HG02840 (cell line): ENCODE data around the gene MADD.

Experiments used
- ATAC-seq: cut with Tn5 transposase; IDR thresholded peaks from one replicate; pipeline ENCODE4 v1.9.1; 2021; ENCODE audit warnings: mild to moderate bottlenecking, moderate library complexity, moderate number of reproducible peaks; ENCODE audit not compliant: unreplicated experiment, low FRiP score

Gene MADD

GRCh38 chr11:47335733-47336132 lies 65.8 kb downstream of the MADD start:
- no peak for ATAC-seq

DNA sequence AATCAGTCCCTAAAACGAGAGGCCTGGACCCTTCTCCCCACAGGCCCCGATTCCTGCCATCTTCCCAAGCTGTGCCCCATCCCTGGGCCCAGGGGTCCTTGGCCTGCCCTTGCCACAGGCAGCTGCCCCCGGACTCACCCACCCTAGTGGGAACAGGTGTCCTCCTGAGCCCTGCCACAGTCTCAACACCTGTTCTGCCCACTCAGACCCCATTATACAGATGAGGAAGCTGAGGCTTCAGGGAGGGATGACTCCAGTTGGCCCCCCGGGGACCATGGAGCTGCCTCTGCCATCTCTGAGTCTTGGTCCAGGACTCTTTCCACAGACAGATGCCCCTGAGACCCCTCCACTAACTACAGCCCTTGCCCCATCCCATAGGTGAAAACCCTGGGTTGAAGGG lies 66.7 kb downstream of the MADD start:
- no peak for ATAC-seq

DNA sequence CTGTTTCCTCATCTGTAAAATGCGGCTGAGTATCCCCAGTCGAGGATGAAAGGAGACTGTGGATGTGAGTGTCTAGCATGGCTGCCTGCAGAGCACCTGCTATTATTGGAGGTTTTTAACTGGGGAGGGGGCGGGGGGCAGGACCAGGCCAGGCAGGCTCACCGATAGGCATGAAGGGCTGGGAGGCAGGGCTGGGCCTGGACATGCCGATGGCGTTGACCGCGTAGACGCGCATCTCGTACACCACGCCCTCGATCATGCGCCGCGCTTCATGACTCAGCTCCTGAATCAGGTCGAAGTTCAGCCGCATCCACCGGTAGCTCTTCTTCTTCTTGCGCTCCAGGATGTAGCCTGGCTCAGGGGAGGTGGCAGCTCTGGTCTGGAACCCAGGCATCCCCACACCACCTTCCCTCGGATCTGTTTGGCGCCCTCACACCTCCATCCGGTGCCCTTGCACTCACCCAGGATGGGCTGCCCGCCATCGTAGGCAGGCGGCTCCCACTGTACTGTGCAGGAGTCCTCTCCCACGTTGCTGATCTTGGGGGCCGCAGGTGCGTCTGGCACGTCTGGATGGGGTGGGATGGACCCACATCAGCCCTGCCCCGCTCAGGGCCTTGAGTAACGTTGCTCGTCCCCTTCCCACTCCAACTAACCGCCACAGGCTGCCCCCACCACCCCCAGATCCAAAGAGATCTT lies 67.4 kb downstream of the MADD start:
- no peak for ATAC-seq

DNA sequence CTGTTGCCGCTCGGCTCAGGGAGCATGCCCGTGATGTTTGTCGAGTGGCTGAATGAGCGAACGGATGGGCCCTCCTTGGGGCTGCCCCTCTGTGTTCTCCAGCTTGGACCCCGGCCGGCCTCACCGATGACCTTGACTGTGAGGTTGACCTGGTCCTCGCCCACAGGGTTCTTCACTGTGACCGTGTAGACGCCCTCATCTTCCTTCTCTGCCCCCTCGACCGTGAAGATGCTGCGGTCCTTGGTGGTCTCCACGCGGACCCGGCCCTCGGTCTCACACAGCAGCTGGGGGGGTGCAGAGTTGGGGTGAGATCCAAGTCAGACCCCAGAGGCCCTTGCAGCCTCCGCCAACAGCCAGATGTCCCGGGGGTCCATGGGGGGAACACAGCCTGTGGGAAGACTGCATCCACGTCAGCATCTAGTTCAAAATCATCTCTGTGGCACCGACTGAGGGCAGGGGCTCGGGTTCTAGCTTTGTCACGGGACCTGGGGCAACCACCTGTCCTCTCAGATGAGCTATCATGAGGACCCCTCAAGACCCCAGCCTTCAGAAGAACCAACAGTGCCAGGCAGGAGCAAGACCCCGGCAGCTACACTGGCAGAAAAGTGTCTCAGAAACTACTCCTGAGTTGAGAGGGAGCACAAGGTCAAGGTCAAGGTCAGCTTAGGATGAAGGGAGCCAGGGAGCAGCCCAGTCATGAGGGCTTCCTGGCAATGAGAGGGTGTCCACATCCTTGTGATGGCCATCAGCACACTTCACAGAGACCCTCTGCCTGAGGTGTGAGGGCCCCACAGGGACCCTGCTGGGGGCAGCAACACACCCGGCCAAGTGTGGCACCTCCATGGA lies 68.7 kb downstream of the MADD start:
- ATAC-seq = no peak

GRCh38 chr11:47340010-47340409 lies 70.1 kb downstream of the MADD start:
- no peak for ATAC-seq

DNA sequence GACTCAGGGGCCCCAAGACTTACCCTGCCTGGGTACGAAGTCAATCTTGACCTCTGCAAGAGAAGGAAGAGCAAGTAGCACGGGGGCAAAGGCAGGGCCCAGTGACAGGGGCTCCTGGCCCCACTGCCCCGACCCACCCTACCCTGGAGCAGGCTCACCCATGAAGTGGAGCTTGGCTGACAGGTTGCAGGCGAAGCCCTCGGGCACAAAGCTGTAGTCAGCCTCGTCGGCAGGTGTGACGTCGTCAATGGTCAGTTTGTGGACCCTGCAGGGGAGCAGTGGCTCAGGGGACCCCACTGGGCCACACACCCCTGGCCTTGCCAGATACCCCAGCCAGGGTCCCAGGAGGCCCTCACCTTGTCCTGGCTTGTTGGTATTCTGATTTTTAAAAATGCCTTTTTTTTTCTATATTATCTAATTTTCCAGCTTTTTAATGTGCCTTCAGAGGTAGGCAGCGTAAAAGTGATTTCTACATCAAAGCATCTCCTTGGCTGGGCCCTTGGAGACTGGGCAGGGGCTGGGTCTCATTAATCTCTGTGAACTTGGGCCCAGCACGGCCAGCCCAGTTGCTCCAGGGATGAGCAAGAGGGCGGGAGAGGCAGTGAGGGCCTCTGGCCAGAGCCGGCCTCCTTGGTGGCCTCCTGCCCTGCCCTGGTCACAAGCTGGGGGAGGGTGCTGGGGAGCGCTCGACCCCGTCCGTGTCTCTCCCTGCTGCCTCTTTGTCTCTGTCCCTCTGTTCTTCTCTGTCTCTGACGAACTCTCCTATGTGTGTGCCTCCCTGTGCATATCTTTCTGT lies 71.2 kb downstream of the MADD start:
- ATAC-seq = no peak

GRCh38 chr11:47342036-47342803 lies 72.3 kb downstream of the MADD start:
- ATAC-seq = no peak

DNA sequence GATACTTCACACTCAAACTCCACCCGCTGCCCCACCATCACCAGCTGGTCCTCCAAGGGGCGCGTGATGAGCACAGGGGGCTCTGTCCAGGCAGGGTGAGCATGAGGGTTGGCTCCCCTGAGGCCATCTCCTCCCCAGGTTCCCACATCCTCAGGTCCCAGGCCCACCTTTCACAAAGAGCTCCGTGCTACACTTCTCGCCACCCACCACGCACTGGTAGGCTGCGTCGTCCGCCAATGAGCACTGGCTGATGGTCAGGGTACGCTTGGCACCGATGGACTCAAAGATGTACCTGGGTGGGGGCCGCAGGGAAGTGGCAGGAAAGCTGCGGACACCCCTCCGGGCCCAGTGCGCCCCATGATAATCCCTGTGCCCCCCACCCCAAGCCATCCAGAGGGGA lies 72.9 kb downstream of the MADD start:
- ATAC-seq = no peak

DNA sequence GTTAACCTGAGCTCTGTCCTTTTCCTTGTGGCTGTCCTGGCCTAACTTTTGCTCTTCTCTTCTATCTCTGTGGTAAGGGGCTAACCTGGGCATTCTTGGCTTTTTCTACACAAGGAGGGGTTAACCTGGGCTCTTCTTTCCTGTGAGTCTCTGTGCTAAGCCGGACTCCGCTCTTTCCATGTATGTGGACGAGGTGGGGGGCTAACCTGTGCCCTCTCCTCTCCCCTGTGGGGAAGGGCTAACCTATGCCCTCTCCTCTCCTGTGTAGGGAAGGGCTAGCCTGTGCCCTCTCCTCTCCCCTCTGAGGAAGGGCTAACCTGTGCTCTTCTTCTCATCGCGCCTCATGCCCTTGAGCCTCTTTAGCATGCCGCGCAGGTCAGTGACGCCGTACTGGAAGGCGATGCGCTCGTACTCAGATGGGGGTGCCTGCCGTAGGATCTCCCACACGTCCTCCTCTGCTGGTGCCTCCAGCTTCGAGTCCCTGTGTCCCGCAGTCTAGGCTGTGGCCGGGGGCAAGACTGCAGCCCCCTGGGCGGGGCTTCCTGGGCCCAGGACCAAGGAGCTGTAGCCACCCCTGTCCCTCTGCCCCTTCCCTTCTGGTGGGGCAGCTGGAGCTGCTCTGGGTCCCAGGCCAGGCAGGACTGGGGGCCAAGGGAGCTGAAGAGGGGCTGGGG lies 76.1 kb downstream of the MADD start:
- no peak for ATAC-seq

- no peak for ATAC-seq
Measured at GRCh38 chr11:47347137-47347536, 77.2 kb downstream of the MADD start.

GRCh38 chr11:47348131-47348802 lies 78.3 kb downstream of the MADD start:
- ATAC-seq = no peak

DNA sequence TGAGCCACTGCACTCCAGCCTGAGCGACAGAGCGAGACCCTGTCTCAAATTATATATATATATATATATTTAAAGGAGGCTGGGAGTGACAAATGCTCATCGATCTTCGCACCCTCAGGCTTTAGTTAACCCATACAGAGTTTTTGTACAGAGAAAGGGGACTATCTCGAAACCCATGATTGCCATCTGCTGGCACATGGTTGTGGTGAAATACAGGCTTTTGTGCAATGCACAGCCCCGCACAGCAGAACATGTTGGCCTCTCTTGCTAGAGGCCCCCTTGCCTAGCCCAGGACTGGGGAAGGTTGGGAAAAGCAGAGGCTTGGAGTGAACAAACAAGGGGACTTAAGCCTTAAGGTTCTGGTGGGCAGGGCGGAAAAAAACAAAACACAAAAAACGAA lies 78.9 kb downstream of the MADD start:
- no peak for ATAC-seq

DNA sequence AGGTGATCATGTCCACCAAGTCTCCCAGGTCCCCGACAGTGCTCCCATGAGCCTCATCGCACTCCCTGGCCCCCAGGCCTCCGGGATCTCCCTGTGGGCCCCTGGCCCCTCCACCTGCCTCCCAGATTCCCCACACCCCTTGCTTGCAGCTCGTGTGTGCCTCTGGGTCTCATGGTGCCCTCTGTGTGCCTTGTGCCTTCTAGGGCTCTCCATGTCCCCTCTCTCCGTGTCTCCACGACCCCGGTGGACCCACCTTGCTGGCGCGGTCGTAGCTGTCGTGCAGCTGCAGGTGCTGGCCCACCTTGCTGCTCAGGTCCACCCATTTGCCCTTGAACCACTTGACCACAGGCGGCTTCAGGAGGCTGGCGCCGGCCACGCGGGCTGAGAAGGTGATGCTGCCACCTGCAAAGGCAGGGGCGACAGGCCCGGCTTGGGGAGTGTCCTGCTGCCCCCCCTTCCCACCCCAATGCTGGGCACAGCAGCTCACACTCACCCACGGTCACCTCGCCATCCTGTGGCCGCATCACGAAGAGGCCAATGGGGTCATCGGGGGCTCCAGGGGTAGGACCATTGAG lies 79.7 kb downstream of the MADD start:
- no peak for ATAC-seq

- no peak for ATAC-seq
Measured at GRCh38 chr11:47350315-47350714, 80.4 kb downstream of the MADD start.

- ATAC-seq = no peak
Measured at GRCh38 chr11:47351156-47352126, 81.5 kb downstream of the MADD start.

- no peak for ATAC-seq
Measured at GRCh38 chr11:47352556-47352955, 82.6 kb downstream of the MADD start, which contains the start of gene MYBPC3. Gene MYBPC3, minus strand, starts transcription at chr11:47352702. Its CDS starts 55 bp downstream, at chr11:47352647.

GRCh38 chr11:47353978-47354774 lies 84.2 kb downstream of the MADD start:
- no peak for ATAC-seq
